GM18870 (cell line): ENCODE results near the gene GPSM1.

ENCODE experiments used
- ATAC-seq: cut with Tn5 transposase; IDR thresholded peaks from one replicate; pipeline ENCODE4 v1.9.1; 2021; ENCODE audit warnings: moderate library complexity; ENCODE audit not compliant: unreplicated experiment

GPSM1 gene

GRCh38 chr9:136372561-136373299 is 45.4 kb downstream of the GPSM1 start:
- no peak for ATAC-seq

DNA sequence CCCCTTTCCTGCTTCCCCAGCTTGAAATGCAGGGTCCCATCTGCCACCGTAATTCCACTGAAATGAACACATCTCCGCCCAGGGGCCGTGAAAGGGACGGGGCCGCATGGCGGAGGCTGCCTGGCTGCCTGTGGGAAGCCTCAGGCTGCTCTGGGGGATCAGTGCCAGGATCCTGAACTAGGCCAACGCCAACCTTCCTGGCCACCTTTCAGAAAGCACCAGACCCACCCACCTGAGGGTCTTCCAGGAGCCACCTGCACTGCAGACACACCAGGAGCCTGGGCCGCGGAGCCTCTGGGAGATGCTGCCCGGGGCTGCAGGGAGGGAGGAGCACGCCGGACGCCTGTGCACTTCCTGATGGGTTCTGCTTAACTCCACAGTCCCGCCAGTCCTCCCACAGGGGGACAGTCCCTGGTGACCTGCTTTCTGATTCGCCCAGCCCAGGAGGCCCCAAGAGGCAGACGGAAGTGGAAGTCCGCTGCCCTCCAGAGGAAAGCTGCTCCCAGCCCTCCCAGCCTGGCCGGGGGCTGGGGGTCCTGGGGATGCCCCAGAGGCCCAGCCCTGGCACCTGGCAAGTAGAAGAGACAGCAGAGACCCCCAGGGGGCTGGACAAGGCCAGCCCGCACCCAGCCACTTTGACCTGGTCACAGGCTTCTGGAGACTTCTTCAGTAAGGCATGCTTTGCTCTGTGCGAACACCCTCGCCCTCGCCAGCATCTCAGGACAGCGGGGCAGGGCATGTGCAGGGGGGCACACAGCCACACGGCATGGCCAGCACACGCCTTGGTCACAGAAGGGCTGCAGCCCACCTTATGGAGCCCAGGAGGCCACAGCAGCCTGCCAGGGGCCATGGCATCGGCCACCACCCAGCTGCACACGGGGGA is 46.2 kb downstream of the GPSM1 start, which contains the start of gene CARD9:
Gene CARD9, minus strand, starts transcription at position 370 of the 883 bp plus-strand sequence. CDS start 1,591 bp downstream, outside the sequence.
- no peak for ATAC-seq

DNA sequence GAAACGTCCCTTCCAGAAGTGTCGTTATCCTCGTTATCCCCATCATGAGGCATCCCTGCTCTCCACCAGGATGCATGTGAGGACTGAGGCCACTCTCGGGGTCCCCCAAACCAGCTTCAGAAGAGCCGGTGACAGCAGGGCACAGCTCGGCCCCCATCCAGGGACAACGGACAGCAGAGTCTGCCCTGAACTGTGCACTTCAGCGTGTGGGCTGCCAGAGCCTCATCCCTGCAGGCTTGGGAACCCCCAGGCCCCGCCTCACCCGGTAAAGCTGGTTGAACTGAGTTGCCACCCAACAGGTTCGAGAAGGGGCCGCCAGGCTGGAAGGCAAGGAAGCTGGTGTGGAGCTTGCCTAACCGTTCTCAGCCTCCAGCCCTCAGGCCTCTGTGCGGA is 46.8 kb downstream of the GPSM1 start:
- no peak for ATAC-seq

- no peak for ATAC-seq
Measured at GRCh38 chr9:136375096-136375495, 47.8 kb downstream of the GPSM1 start.

DNA sequence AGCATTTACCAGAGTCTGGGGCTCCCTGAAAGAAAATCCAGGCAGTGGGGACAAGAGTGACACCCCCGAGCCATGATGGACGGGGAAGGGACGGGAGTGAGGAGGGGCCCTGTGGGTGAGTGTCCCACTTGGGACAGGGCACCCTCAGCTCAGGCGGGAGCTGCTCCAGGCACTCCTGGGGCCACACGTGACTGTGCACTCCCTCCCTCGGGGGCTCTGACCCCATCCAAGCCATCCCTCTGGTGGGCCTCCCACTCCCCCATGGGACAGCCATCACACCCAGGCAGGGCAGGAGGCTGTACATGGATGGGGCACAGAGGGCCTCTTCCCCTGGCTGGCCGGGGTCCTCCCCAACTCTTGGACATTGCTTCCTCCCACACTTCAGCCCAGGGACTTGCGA is 49.1 kb downstream of the GPSM1 start:
- ATAC-seq: no peak

DNA sequence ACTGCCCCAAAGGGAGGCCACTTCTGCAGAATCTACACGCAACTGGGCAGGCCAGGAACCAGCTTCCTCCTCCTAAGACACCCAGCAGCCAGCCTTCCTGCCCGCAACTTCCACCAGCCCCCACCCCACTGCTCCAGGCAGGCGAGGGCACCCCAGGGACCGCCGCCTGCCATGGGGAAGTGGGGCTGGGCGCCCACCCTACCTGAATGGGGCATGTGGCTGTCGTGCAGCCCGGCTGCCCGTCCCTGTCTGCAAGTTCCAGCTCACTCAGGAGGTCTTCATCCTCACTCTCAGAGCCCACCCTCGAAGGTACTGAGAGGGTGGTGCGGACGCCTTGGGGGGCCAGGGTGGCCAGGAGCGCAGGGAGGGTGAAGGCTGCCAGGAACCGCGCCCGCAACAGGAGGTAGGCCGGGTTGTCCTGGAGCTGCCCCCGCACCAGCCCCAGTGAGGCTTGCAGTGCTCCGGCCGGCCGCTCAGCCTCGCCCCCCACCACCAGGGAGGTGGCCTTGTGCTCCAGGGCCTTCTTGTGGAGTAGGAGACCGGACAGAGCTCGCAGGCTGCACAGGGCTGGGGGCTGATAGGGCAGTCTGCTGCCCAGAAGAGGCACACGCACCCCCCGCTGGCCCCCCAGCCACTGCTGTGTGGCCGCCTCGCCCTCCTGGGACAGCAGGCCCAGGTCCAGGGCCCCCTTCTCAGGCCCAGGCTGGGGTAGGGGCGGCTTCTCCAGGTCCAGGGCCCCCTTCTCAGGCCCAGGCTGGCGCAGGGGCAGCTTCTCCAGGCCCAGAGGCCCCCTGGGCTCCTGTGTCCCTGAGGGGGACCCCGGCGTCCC is 50.2 kb downstream of the GPSM1 start:
- no peak for ATAC-seq

GRCh38 chr9:136378170-136379002 is 51.0 kb downstream of the GPSM1 start:
- ATAC-seq: no peak

- no peak for ATAC-seq
Measured at GRCh38 chr9:136379003-136379287, 51.6 kb downstream of the GPSM1 start.

- no peak for ATAC-seq
Measured at GRCh38 chr9:136379401-136379800, 52.1 kb downstream of the GPSM1 start.

GRCh38 chr9:136379891-136380290 is 52.6 kb downstream of the GPSM1 start:
- no peak for ATAC-seq

DNA sequence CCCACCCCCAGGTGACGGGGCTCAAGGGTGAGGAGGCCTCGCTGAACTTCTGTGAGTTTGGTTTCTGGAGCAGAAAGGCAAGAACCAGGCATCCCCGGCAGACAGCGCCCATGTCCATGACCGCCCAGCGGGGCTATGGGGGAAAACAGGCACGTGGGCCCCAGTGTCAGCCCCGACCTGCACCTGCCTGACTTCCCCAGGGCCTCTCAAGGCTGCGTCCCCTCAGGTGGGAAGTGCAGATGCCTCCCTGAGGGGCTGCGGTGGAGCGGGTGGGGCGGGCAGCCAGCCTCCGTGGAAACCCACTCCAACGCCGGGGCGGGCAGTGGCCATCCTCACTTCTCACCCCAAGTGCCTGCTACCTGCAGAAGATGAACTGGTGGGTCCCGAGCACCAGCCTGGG is 53.0 kb downstream of the GPSM1 start:
- no peak for ATAC-seq

DNA sequence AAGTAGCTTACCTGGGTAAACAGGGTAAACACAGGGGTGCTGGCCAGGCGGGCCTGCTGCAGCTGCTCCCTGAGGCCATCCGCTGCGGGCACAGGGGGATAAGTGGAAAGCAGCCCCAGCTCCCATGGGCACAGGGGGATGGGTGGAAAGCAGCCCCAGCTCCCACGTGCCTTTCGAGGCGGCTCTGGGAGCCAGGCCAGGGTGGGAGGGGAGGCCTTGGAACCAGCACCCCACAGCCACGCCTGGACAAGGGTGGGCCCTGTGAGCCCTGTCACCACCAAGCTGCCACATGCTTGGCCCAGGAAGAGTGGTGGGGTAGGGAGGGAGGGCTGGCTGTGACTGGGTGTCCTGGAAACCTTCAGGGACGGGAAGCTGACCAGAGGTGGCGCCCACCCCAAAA is 54.0 kb downstream of the GPSM1 start:
- ATAC-seq: no peak

GRCh38 chr9:136381966-136382513 is 54.7 kb downstream of the GPSM1 start:
- no peak for ATAC-seq

DNA sequence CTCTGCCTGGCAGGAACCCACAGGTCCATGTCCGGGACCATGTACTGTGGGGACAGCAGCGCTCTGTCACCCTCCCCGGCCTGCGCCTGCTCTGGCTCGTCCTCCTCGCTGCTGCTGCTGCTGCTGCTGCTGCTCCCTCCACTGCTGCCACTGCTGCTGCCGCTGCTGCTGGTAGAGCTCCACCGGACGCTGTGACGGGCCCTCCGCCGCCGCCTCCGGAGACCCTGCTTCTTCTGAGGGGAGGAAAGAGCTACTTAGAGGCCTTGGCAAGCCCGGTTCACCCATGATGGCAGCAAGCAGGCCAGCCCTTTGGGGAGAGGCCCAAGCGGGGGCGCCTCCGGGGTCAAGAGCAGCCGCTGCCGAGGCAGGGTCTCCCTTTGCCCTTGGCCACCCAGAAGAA is 56.1 kb downstream of the GPSM1 start:
- no peak for ATAC-seq

GRCh38 chr9:136385015-136385414 is 57.7 kb downstream of the GPSM1 start:
- ATAC-seq: no peak

DNA sequence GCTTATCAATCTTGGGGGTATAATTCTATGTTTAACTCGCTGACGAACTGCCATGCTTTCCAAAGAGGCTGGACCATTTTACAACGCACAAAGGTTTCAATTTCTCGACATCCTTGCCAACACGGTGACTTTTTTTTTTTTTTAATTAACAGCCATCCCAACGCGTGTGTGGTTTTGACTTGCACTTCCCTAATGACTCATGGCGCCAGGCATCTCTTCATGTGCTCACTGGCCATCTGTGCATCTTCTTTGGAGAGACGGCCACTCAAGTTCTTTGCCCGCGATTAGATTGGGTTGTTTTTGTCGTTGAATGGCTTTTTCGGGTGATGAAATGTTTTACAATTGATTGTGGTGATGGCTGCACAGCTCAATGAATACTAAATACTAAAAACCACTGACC is 58.7 kb downstream of the GPSM1 start:
- ATAC-seq: no peak

DNA sequence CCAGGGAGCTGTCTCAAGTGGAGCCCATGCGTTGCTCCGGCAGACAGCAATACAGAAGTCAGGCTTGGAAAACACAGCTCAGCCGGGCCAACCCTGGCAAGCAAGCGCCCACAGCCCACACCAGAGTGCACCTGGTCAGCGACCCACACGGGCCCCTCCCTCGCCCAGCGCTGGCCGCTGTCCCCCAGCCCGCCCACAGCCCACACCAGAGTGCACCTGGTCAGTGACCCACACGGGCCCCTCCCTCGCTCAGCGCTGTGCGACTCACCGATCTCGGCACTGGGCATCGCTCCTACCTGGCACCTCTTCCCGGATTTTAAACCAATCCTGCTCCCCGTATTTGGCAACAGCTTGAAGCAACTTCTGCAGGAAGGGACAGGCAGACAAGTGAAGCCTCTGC is 59.9 kb downstream of the GPSM1 start:
- ATAC-seq: no peak

DNA sequence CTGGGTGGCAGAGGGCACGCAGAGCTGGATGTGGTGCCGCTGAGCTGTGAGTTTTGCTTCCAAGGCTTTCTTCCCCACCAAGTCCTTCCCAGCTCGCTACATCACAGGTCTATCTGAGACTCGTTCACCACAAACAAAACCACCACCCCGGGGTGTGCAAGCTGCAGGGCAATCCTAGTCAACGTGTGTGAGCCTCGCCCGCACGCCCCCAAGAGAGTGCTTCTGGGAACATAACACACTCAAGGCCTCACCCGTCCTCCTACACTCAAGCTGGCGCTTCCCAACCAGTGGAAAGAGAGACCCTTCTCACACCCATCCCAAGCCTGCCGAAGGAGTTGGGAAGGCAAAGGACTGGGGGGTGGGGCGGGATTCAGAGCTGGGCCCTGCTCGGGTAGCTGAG is 62.1 kb downstream of the GPSM1 start:
- ATAC-seq: no peak

- ATAC-seq: no peak
Measured at GRCh38 chr9:136391737-136392537, 64.6 kb downstream of the GPSM1 start.
